ENCODE results near the gene SLC16A13.
A peak's percentile ranks its signal among the peaks of the same experiment; 100 is the strongest.
"Not testable (repeated sequence)": the region's sequence is repeated elsewhere in the genome, so short reads cannot be mapped to it uniquely, and the experiment has no call there.

SLC16A13 gene

DNA sequence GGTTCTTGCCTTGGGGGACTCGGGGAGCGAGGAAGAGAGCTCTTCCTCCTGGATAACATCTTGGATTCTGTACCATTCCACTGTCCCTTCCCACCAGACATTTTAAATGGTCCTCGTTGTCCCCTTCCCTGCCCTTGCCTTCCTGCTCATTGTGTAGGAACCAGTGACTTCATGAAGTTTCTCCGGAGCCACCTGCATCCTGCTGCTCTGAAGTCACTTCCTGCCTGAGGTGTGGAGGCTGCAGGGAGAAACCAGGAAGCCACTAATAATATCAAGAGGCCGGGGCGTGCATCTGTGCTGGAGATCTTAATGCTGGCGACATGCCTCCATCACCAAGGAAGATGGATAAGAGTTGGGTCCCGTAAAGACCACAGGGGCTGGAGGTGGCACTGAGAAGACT, 6.2 kb upstream of the SLC16A13 start:
- no peak for DNase-seq (ENCODE audit: low spot score)

DNA sequence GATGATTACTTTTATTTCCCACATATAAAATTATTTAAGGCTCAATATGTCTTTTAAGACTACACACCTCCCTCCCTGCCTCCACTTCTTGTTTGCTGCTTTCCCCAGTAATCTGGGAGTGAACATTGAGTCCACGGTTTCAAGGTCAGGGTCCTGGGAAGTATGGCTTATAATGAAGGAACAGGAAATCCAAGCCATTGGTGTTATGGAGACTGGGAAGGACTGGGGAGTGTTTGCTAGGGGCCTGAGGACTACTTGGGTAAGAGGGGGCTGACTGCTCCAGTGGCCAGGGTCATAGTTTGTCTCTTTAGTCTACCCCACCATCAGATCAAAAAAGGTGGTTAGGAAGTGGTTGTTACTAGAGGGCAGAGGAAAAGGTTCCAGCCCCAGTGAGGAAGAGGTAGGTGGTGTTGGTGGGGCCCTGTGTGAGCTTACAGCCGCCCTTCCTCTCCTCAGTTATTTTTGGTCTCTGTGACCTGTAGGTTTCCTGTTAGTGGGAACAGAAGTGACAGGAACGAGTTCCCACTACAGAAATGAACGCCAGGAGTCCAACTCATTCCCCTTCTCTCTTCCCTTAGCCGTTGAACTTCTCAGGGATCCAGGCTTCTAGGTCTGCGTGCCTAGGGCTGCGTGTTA, 742 bp upstream of the SLC16A13 start:
- no peak for DNase-seq (ENCODE audit: low spot score)

GRCh38 chr17:7038025-7038862, 2.4 kb downstream of the SLC16A13 start:
- DNase-seq (ENCODE audit: low spot score), result no peak

DNA sequence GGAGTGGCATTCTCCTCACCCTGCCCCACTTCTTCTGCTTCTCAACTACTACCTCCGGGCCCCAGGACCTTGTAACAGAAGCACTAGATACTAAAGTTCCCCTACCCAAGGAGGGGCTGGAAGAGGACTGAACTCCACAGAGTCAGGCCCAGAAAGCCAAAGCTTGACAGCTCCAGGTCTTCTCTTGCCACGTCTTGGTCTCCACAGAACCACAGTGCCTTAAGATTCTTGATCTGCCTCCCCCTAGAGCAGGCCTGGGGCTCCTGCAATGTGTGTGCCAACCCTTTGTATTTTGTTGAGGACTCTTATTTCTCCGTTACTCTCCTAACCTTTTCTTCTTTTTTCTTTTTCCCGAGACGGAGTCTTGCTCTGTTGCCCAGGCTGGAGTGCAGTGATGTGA, 4.0 kb downstream of the SLC16A13 start:
- DNase-seq (ENCODE audit: low spot score), result no peak

GRCh38 chr17:7041607-7042500, 6.0 kb downstream of the SLC16A13 start:
- no peak for DNase-seq (ENCODE audit: low spot score)

GRCh38 chr17:7042501-7043181, 6.8 kb downstream of the SLC16A13 start:
- no peak for DNase-seq (ENCODE audit: low spot score)

GRCh38 chr17:7043182-7043496, 7.3 kb downstream of the SLC16A13 start:
- DNase-seq (ENCODE audit: low spot score), result no peak

- peak; percentile 47 for DNase-seq (ENCODE audit: low spot score)
These were observed 7.8 kb downstream of the SLC16A13 start, which contains the start of gene SLC16A11 for GRCh38 chr17:7043497-7044198. Gene SLC16A11, minus strand, starts transcription at chr17:7044092. Its CDS starts 579 bp downstream, at chr17:7043513.

DNA sequence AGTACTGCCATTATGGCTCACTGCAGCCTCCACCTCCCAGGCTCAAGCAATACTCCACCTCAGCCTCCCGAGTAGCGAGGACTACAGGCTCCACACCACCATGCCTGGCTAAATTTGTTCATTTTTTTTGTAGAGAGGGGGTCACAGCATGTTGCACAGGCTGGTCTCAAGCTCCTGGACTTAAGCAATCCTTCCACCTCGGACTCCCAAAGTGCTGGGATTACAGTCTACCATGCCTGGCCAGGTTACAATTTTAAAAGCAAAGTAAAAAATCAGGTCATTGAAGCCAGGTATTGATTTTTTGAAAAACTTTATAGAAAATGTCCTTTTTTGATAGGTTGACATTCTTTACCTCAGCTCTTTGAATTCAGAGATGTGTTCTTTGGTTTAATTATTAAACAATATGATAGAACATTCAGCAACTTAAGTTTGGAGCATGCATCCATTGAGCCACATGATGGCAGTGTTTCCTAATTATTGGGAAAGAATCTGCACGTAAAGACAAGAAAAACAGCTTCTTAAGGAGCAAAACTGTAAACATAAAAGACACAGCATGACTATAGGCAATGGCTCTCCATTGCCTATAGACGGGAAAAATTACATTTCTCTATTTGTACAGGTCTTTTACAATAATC, 9.8 kb downstream of the SLC16A13 start:
- peak; percentile 62 for DNase-seq (ENCODE audit: low spot score)

- DNase-seq (ENCODE audit: low spot score), result no peak
These were observed 10.4 kb downstream of the SLC16A13 start for GRCh38 chr17:7046127-7046724.

- not testable (repeated sequence) for DNase-seq (ENCODE audit: low spot score)
These were observed 11.0 kb downstream of the SLC16A13 start for GRCh38 chr17:7046725-7047397.

DNA sequence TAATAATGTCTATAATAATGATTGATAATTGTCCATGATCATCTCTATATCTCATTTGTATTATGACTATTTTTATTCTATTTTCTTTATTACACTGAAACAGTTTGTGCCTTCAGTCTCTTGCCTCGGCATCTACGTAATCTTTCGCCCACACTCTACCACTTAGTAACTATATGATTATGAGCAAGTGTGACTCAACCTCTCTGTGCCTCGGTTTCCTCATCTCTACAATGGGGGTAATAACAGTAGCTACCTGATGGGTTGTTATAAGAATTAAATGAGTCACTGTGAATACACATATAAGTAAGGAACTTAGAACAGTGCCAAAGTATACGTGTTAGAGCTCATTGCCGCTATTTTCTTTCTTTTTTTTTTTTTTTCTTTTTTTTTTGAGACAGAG, 11.8 kb downstream of the SLC16A13 start:
- no peak for DNase-seq (ENCODE audit: low spot score)

GRCh38 chr17:7048968-7049367, 13.2 kb downstream of the SLC16A13 start:
- DNase-seq (ENCODE audit: low spot score), result no peak

DNA sequence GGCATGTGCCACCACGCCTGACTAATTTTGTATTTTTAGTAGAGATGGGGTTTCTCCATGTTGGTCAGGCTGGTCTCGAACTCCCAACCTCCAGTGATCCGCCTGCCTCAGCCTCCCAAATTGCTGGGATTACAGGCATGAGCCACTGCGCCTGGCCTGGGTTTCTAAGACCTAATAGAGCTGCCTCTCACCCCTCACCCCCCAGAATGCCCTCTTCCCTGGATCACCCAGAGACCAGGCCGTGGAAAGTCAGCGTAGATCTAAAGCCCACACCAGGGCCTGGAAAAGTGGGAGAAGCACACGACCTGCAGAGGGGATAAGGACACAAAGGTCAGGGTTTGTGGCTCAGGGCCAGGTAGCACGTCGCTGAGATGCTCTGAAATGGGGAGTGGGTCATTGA, 14.8 kb downstream of the SLC16A13 start:
- not testable (repeated sequence) for DNase-seq (ENCODE audit: low spot score)

GRCh38 chr17:7056386-7056785, 20.6 kb downstream of the SLC16A13 start:
- no peak for DNase-seq (ENCODE audit: low spot score)

DNA sequence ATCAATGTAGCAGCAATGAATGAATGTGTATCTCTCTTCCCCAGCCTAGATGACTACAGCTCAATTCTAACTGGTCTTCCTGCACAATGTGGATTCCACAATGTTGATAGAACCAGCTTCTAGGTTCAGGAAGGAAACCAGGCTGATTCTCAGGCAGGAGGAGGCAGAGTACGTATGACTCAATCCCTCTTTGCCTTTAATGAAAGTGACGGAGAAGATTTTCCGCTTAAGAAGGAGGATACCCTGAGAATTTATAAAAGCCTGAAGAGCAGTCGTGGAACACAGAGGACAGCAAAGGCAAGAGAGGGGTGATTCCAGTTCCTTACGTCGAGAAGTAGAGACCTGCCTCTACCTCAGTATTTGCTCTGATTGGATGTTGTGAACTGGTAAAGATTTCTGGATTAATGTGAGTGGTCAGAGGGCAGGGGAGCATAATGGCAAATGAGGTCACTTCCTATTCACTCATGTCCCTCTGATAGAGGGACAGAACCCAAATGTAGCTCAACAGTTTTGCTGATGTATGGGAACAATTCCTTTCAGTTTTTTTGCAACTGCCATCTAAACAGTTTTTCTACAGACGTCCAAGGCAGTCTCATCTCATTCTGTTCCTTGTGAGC, 23.1 kb downstream of the SLC16A13 start:
- DNase-seq (ENCODE audit: low spot score), result no peak

DNA sequence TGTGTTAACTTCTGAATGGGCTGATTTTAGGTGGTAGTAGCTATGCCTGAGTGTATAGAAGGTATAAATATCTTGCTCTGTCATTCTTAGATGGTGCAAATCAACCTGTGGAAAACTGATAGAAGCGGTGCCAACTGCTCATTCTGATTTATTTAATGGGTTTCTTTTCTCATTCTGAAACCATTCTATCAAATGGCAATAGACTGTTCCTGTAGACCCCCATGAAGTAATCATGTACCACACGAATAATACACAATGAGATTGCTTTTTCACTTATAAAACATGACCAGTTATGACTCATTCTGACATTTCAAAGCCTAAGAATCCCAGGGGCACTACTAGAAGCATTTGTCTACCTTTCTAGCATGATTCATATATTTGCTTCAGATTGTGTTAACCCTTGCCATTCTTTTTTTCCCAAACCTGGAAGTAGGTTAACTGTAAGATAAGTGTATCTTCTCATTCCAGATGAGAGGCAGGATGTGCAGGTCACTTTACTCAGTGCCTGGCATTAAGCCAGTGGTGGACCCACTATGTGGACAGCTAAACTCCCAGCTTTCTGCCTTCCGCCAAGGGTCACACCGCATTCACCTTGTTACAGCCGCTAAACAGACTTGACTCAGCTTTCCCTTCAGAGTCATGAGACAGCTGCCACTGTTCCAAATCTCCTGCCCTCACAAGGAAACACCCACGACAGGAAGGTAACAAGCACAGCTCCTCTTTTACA, 24.5 kb downstream of the SLC16A13 start:
- DNase-seq (ENCODE audit: low spot score), result peak; percentile 41

- no peak for DNase-seq (ENCODE audit: low spot score)
These were observed 27.8 kb downstream of the SLC16A13 start for GRCh38 chr17:7063518-7064094.

All from AG08395 (cell line).